GM04503 (cell line): Measurements from ENCODE around the gene SNCB.

Experiments used
- DNase-seq: peaks from one replicate; pipeline ENCODE4 v3.0.0-alpha.2; 2012; ENCODE audit warnings: low read depth

The SNCB gene

GRCh38 chr5:176644294-176644693 is 14.0 kb upstream of the SNCB start:
- DNase-seq = no peak

- DNase-seq = no peak
Measured at GRCh38 chr5:176643491-176644219, 13.3 kb upstream of the SNCB start.

- no peak for DNase-seq
Measured at GRCh38 chr5:176642675-176643490, 12.5 kb upstream of the SNCB start.

- no peak for DNase-seq
Measured at GRCh38 chr5:176640616-176641015, 10.3 kb upstream of the SNCB start.

GRCh38 chr5:176639981-176640380 is 9.6 kb upstream of the SNCB start:
- no peak for DNase-seq

- DNase-seq = no peak
Measured at GRCh38 chr5:176639208-176639607, 8.9 kb upstream of the SNCB start.

- no peak for DNase-seq
Measured at GRCh38 chr5:176638437-176638836, 8.1 kb upstream of the SNCB start.

GRCh38 chr5:176637556-176637955 is 7.2 kb upstream of the SNCB start:
- DNase-seq = no peak

GRCh38 chr5:176636426-176636825 is 6.1 kb upstream of the SNCB start:
- DNase-seq = no peak

GRCh38 chr5:176633598-176633997 is 3.3 kb upstream of the SNCB start:
- DNase-seq = no peak

GRCh38 chr5:176632745-176633144 is 2.4 kb upstream of the SNCB start:
- no peak for DNase-seq

- no peak for DNase-seq
Measured at GRCh38 chr5:176631383-176632200, 1.3 kb upstream of the SNCB start.

GRCh38 chr5:176630681-176631222 is 418 bp upstream of the SNCB start:
- DNase-seq = no peak

GRCh38 chr5:176629317-176629852 is 949 bp downstream of the SNCB start:
- no peak for DNase-seq

GRCh38 chr5:176628406-176629228 is 1.7 kb downstream of the SNCB start:
- no peak for DNase-seq

GRCh38 chr5:176627582-176627981 is 2.8 kb downstream of the SNCB start:
- no peak for DNase-seq

- no peak for DNase-seq
Measured at GRCh38 chr5:176626876-176627236, 3.5 kb downstream of the SNCB start.

- DNase-seq = no peak
Measured at GRCh38 chr5:176625966-176626875, 4.1 kb downstream of the SNCB start.

GRCh38 chr5:176625512-176625911 is 4.8 kb downstream of the SNCB start:
- no peak for DNase-seq

GRCh38 chr5:176624938-176625337 is 5.4 kb downstream of the SNCB start:
- no peak for DNase-seq
